Vagina (tissue), 2 donors: ENCODE data around the gene ABCA10. TPM values are rescaled to one million over a fixed set of nuclear protein-coding genes. Genes with fewer than 3 reads are reported as not detected.
"Not testable (repeated sequence)": the region's sequence is repeated elsewhere in the genome, so short reads cannot be mapped to it uniquely, and the experiment has no call there.

Experiments used
- DNase-seq, 2 donors: peaks; one replicate each; pipeline ENCODE4 v3.0.0-alpha.2; 2017; ENCODE audit errors: extremely low spot score in 2 of 2
- H3K27ac ChIP-seq: fragments of 200-600 bp; sonication (generic); one replicate; pipeline ENCODE4 v1.5.1; 2019
- H3K27me3 ChIP-seq: fragments of 200-600 bp; sonication (generic); one replicate; pipeline ENCODE4 v1.5.1; 2019
- H3K36me3 ChIP-seq, 2 donors: fragments of 200-600 bp; sonication (generic); one replicate each; pipeline ENCODE4 v1.5.1; 2017 to 2019
- H3K4me1 ChIP-seq: fragments of 200-600 bp; sonication (generic); one replicate; pipeline ENCODE4 v1.5.1; 2019
- H3K4me3 ChIP-seq, 2 donors: fragments of 200-600 bp; sonication (generic); 1 replicate in 1 of 2; 2 replicates in 1 of 2; pipeline ENCODE4 v1.5.1; 2016 to 2019
- H3K9me3 ChIP-seq: fragments of 200-600 bp; sonication (generic); one replicate; pipeline ENCODE4 v1.5.1; 2019
- POLR2A ChIP-seq, 2 donors: fragments of 450-650 bp; IDR thresholded peaks; one replicate each; pipeline ENCODE4 v1.6.1; 2017; ENCODE audit warnings: antibody characterized with exemption in 2 of 2, mild to moderate bottlenecking in 2 of 2, moderate library complexity in 2 of 2
- POLR2AphosphoS5 ChIP-seq, 2 donors: sonication (generic); formaldehyde crosslinking; IDR thresholded peaks; one replicate each; pipeline ENCODE4 v1.9.0; 2017; ENCODE audit warnings: antibody characterized with exemption in 2 of 2, mild to moderate bottlenecking in 2 of 2, low read depth in 1 of 2; ENCODE audit not compliant: insufficient read depth in 1 of 2
- intact Hi-C: fragments of 100-400 bp; cut with DNase I; formaldehyde crosslinking; loops from one replicate; pipeline ENCODE4 v1.15.1; 2023
- total RNA-seq: library from RNA; depleted of rRNA; stranded (reverse); fragments of >200 nt; gene quantifications from one replicate; pipeline ENCODE4 v1.2.3, GENCODE V29; 2016
- TF ChIP-seq, protein P1 (sequence below), 3 experiments: fragments of 450-650 bp in 2 of 3; fragments of 200-600 bp in 1 of 3; sonication (generic) in 1 of 3; IDR thresholded peaks; one replicate each; pipeline ENCODE4 v1.5.1; 2017 to 2019; ENCODE audit warnings: antibody characterized with exemption in 3 of 3, mild to moderate bottlenecking in 2 of 3, moderate library complexity in 2 of 3

ABCA10 gene
- total RNA-seq, 1 donor from 2014 or later, result 32.2 TPM

DNA sequence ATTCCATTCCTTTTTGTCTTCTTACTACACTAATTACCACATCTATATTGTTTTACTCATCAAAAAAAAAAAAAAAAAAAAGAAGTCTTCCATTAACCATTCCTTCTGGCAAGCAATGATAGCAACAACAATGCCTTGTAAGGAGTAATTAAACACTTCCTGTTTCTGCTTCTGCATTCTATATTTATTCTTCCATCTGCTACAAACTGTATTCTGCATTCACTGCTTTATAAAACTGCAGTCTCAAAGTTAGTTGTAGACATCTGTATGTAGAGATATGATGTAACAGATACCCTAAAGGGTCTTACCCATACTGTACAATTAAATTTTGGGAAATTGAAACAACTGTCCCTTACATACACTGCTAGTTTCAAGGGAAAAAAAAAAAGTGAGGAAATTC lies 58.2 kb downstream of the ABCA10 start:
- no peak for TF ChIP-seq POLR2AphosphoS5 (IDR thresholded peaks at IDR 0.05; ENCODE audit: insufficient read depth in 1 of 2, low read depth in 1 of 2)
- no peak for TF ChIP-seq POLR2A (IDR thresholded peaks at IDR 0.05)
- TF ChIP-seq, protein P1, sequence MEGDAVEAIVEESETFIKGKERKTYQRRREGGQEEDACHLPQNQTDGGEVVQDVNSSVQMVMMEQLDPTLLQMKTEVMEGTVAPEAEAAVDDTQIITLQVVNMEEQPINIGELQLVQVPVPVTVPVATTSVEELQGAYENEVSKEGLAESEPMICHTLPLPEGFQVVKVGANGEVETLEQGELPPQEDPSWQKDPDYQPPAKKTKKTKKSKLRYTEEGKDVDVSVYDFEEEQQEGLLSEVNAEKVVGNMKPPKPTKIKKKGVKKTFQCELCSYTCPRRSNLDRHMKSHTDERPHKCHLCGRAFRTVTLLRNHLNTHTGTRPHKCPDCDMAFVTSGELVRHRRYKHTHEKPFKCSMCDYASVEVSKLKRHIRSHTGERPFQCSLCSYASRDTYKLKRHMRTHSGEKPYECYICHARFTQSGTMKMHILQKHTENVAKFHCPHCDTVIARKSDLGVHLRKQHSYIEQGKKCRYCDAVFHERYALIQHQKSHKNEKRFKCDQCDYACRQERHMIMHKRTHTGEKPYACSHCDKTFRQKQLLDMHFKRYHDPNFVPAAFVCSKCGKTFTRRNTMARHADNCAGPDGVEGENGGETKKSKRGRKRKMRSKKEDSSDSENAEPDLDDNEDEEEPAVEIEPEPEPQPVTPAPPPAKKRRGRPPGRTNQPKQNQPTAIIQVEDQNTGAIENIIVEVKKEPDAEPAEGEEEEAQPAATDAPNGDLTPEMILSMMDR (IDR thresholded peaks at IDR 0.05), result no peak
- Histone ChIP-seq H3K36me3 (no peaks in the 10 kb centered on the region), H3K27ac (no peak overlapping the region), H3K27me3 (no peaks in the 10 kb centered on the region), H3K4me3 (no peak overlapping the region), H3K4me1 (no peaks in the 10 kb centered on the region), H3K9me3 (no peaks in the 10 kb centered on the region)
- intact Hi-C loops, result no loop called here
- no peak for DNase-seq

DNA sequence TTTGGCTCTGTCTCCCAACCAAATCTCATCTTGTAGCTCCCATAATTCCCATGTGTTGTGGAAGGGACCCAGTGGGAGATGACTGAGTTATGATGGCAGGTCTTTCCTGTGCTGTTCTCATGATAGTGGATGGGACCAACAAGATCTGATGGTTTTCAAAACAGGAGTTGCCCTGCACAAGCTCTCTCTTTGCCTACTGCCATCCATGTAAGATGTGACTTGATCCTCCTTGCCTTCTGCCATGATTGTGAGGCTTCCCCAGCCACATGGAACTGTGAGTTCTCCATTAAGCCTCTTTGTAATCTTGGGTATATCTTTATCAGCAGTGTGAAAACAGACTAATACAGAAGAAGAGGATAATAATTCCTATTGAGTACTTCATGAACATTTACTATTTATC lies 60.0 kb downstream of the ABCA10 start:
- intact Hi-C loops, H3K27ac ChIP-seq, H3K4me3 ChIP-seq, H3K36me3 ChIP-seq, H3K9me3 ChIP-seq, DNase-seq, H3K27me3 ChIP-seq, H3K4me1 ChIP-seq: not testable (repeated sequence)

DNA sequence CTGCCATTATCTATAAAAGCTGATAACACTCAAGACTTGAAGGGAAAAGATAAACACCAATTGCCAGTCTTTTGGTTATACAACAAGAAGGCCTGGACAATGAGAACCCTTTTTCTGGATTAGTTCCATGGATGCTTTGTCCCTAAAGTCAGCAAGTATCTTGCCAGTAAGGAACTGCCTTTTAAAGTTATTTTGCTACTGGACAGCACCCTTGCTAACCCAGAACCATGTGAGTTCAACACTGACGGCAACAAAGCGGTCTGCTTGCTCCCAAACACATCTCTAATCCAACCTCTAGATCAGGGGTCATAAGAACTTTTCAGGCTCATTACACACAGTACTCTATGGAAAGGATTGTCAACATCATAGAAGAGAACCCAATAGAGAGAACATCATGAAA lies 61.7 kb downstream of the ABCA10 start:
- no peaks in the 10 kb centered on the region for H3K27me3 ChIP-seq
- H3K36me3 ChIP-seq, result no peaks in the 10 kb centered on the region
- DNase-seq, result no peak
- no peaks in the 10 kb centered on the region for H3K9me3 ChIP-seq
- H3K27ac ChIP-seq, result no peak overlapping the region
- TF ChIP-seq, protein P1 (IDR thresholded peaks at IDR 0.05), result no peak
- TF ChIP-seq POLR2AphosphoS5 (IDR thresholded peaks at IDR 0.05; ENCODE audit: insufficient read depth in 1 of 2, low read depth in 1 of 2) (no peak), POLR2A (IDR thresholded peaks at IDR 0.05) (no peak)
- H3K4me3 ChIP-seq, result no peak overlapping the region
- no peaks in the 10 kb centered on the region for H3K4me1 ChIP-seq
- intact Hi-C loops, result no loop called here

DNA sequence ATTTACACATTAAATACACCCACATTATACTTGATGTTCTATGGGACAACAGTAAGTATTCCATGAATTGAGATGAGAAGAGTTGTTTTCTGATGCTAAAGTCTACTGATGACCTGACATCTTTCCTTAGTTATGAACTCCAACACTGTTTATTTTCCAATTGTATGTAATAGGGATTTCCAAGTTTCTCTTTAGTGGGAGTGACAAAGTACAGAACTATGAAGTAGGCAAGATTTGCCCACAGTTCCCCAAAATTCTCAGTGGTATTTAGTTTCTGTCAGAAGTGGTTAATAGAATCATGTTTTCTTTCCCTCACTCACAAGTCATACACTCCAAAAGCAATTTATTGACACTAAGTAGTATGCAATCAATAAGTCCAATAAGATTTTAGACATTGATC lies 64.4 kb downstream of the ABCA10 start:
- no peak for DNase-seq

DNA sequence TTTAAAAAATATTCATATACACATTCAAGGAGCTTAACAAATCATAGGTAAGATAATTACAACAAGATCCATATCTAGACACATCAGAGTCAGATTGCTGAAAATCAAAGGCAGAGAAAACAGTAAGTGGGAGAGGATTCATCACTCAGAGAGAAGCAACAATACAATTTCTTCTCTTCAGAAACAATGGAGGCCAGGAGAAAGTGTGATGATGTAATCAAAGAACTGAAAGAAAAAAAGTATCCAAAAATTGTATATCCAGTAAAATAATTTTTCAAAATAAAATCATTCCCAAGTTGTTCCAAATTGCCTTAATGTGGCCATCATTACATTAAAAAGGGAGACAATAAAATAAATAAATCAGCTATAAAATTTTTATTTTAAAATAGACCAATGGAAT lies 69.2 kb downstream of the ABCA10 start:
- no peaks in the 10 kb centered on the region for H3K4me1 ChIP-seq
- H3K27me3 ChIP-seq, result no peaks in the 10 kb centered on the region
- no peak overlapping the region for H3K4me3 ChIP-seq
- no peaks in the 10 kb centered on the region for H3K9me3 ChIP-seq
- no peak for DNase-seq
- intact Hi-C loops, result no loop called here
- no peaks in the 10 kb centered on the region for H3K36me3 ChIP-seq
- H3K27ac ChIP-seq, result no peak overlapping the region
- TF ChIP-seq POLR2A (IDR thresholded peaks at IDR 0.05) (no peak), POLR2AphosphoS5 (IDR thresholded peaks at IDR 0.05; ENCODE audit: insufficient read depth in 1 of 2, low read depth in 1 of 2) (no peak)
- TF ChIP-seq, protein P1 (IDR thresholded peaks at IDR 0.05), result no peak

More for the DNA sequence above, 64.4 kb downstream of the ABCA10 start:
- H3K9me3 ChIP-seq, result no peaks in the 10 kb centered on the region
- no peak for TF ChIP-seq POLR2A (IDR thresholded peaks at IDR 0.05)
- TF ChIP-seq, protein P1 (IDR thresholded peaks at IDR 0.05), result no peak
- no peaks in the 10 kb centered on the region for H3K4me1 ChIP-seq
- no peaks in the 10 kb centered on the region for H3K27me3 ChIP-seq
- no peak overlapping the region for H3K4me3 ChIP-seq
- no peaks in the 10 kb centered on the region for H3K36me3 ChIP-seq
- H3K27ac ChIP-seq, result no peak overlapping the region
- intact Hi-C loops, result no loop called here

DNA sequence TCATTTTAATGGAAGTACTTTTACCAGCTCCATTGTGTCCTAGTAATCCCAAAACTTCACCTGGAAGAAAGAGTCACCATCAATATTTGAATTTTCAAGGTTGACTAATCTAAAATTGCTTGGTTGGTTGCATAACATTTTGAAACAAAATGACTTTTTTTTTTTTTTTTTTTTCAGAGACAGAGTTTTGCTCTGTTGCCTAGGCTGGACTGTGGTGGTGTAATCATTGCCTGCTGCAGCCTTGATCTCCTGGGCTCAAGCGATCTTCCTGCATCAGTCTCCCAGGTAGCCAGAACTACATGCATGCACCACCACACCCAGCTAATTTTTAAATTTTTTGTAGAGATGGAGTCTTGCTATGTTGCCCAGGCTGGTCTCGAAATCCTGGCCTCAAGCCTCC lies 74.4 kb downstream of the ABCA10 start:
- Histone ChIP-seq H3K4me1 (no peaks in the 10 kb centered on the region), H3K9me3 (no peaks in the 10 kb centered on the region), H3K4me3 (no peak overlapping the region), H3K27ac (no peak overlapping the region), H3K27me3 (no peaks in the 10 kb centered on the region), H3K36me3 (no peaks in the 10 kb centered on the region)
- intact Hi-C loops, result no loop called here
- TF ChIP-seq, protein P1 (IDR thresholded peaks at IDR 0.05), result no peak
- TF ChIP-seq POLR2A (IDR thresholded peaks at IDR 0.05), result no peak
- no peak for TF ChIP-seq POLR2AphosphoS5 (IDR thresholded peaks at IDR 0.05; ENCODE audit: insufficient read depth in 1 of 2, low read depth in 1 of 2)
- no peak for DNase-seq
